HEK293T (cell line): ENCODE measurements around the gene SUN3.

Source experiments
- FOXA1 ChIP-seq: fragments of 450-650 bp; IDR thresholded peaks from 2 replicates; pipeline ENCODE4 v1.6.1; 2016; ENCODE audit warnings: mild to moderate bottlenecking
- HDGF ChIP-seq: fragments of 450-650 bp; IDR thresholded peaks from 2 replicates; pipeline ENCODE4 v1.6.1; 2017; ENCODE audit warnings: antibody characterized with exemption, borderline replicate concordance

GRCh38 chr7:47947355-47947749, 81.6 kb downstream of the SUN3 start:
- no peak for TF ChIP-seq FOXA1
- no peak for TF ChIP-seq HDGF
